Type B pancreatic cell (in vitro differentiated cells): ENCODE data around the gene ASCL5. TPM values are rescaled to one million over a fixed set of nuclear protein-coding genes. Genes with fewer than 3 reads are reported as not detected.

ENCODE experiments used
- DNase-seq: peaks from one replicate; pipeline ENCODE4 v3.0.0; 2021; ENCODE audit warnings: mixed read lengths; ENCODE audit not compliant: unreplicated experiment; ENCODE audit errors: extremely low spot score
- H3K27ac Mint-ChIP-seq: 2 replicates; pipeline ENCODE4 v1.8.0; 2021; ENCODE audit warnings: mild to moderate bottlenecking, mixed read lengths
- H3K27me3 Mint-ChIP-seq: 2 replicates; pipeline ENCODE4 v1.8.0; 2021; ENCODE audit warnings: mixed read lengths
- H3K36me3 Mint-ChIP-seq: 2 replicates; pipeline ENCODE4 v1.8.0; 2021; ENCODE audit warnings: mixed read lengths
- H3K4me1 Mint-ChIP-seq: one replicate; pipeline ENCODE4 v1.8.0; 2021; ENCODE audit warnings: mixed read lengths; ENCODE audit not compliant: unreplicated experiment
- H3K4me3 Mint-ChIP-seq: 2 replicates; pipeline ENCODE4 v1.8.0; 2021; ENCODE audit warnings: mild to moderate bottlenecking, mixed read lengths
- H3K9me3 Mint-ChIP-seq: 2 replicates; pipeline ENCODE4 v1.8.0; 2021; ENCODE audit warnings: mixed read lengths
- CTCF ChIP-seq: fragments of 200-600 bp; sonication (generic); conservative IDR thresholded peaks from 2 replicates; pipeline ENCODE4 v1.5.0; 2021; ENCODE audit warnings: antibody characterized with exemption, mild to moderate bottlenecking
- total RNA-seq: library from RNA; stranded (reverse); gene quantifications from 2 replicates; pipeline ENCODE4 v1.2.1, GENCODE V29; 2021; ENCODE audit warnings: low replicate concordance

ASCL5 gene
- total RNA-seq, 1 donor from 2014 or later = not detected

GRCh38 chr1:201146626-201147390 is 19.8 kb upstream of the ASCL5 start:
- DNase-seq = no peak
- H3K9me3 Mint-ChIP-seq = no peaks in the 10 kb centered on the region
- no peaks in the 10 kb centered on the region for H3K27me3 Mint-ChIP-seq
- no peak overlapping the region for H3K4me3 Mint-ChIP-seq
- no peak overlapping the region for H3K27ac Mint-ChIP-seq
- H3K36me3 Mint-ChIP-seq = peaks cover 51% of the 10 kb centered on the region
- H3K4me1 Mint-ChIP-seq = peaks cover 12% of the 10 kb centered on the region
- TF ChIP-seq CTCF = no peak

- no peaks in the 10 kb centered on the region for H3K27me3 Mint-ChIP-seq
- no peak for TF ChIP-seq CTCF
- no peak overlapping the region for H3K4me3 Mint-ChIP-seq
- DNase-seq = no peak
- H3K9me3 Mint-ChIP-seq = no peaks in the 10 kb centered on the region
- peaks cover 5% of the 10 kb centered on the region for H3K4me1 Mint-ChIP-seq
- no peak overlapping the region for H3K27ac Mint-ChIP-seq
- H3K36me3 Mint-ChIP-seq = peaks cover 43% of the 10 kb centered on the region
Observed at GRCh38 chr1:201145816-201146215, 18.8 kb upstream of the ASCL5 start.

GRCh38 chr1:201145132-201145531 is 18.1 kb upstream of the ASCL5 start:
- no peaks in the 10 kb centered on the region for H3K9me3 Mint-ChIP-seq
- TF ChIP-seq CTCF = no peak
- H3K36me3 Mint-ChIP-seq = peaks cover 42% of the 10 kb centered on the region
- no peak overlapping the region for H3K27ac Mint-ChIP-seq
- H3K4me1 Mint-ChIP-seq = peaks cover 3% of the 10 kb centered on the region
- H3K4me3 Mint-ChIP-seq = no peak overlapping the region
- DNase-seq = no peak
- no peaks in the 10 kb centered on the region for H3K27me3 Mint-ChIP-seq

GRCh38 chr1:201144701-201145100 is 17.7 kb upstream of the ASCL5 start:
- peaks cover 42% of the 10 kb centered on the region for H3K36me3 Mint-ChIP-seq
- no peak overlapping the region for H3K4me3 Mint-ChIP-seq

GRCh38 chr1:201143726-201144635 is 17.0 kb upstream of the ASCL5 start:
- Mint-ChIP-seq H3K36me3 (peaks cover 39% of the 10 kb centered on the region), H3K27ac (no peak overlapping the region), H3K27me3 (no peaks in the 10 kb centered on the region), H3K4me3 (no peak overlapping the region), H3K4me1 (peaks cover 5% of the 10 kb centered on the region), H3K9me3 (no peaks in the 10 kb centered on the region)
- DNase-seq = no peak
- TF ChIP-seq CTCF = no peak

More at GRCh38 chr1:201144701-201145100, 17.7 kb upstream of the ASCL5 start:
- H3K4me1 Mint-ChIP-seq = peaks cover 3% of the 10 kb centered on the region
- H3K9me3 Mint-ChIP-seq = no peaks in the 10 kb centered on the region
- TF ChIP-seq CTCF = no peak
- no peak for DNase-seq
- H3K27me3 Mint-ChIP-seq = no peaks in the 10 kb centered on the region
- H3K27ac Mint-ChIP-seq = no peak overlapping the region
